Breast epithelium (tissue), 4 donors: ENCODE data around the gene MIGA2. TPM values are rescaled to one million over a fixed set of nuclear protein-coding genes. Genes with fewer than 3 reads are reported as not detected.

Source experiments
- DNase-seq, 2 donors: peaks; one replicate each; pipeline ENCODE4 v3.0.0-alpha.2; 2019; ENCODE audit warnings: low spot score in 2 of 2
- H3K27ac ChIP-seq, 2 donors: fragments of 200-600 bp; sonication (generic) in 1 of 2; one replicate each; pipeline ENCODE4 v1.5.1; 2016 to 2019; ENCODE audit warnings: mild to moderate bottlenecking in 1 of 2
- H3K27me3 ChIP-seq, 2 donors: fragments of 200-600 bp; sonication (generic) in 1 of 2; one replicate each; pipeline versions ENCODE4 v1.5.1 to v1.6.0; 2017 to 2019; ENCODE audit warnings: control low read depth in 1 of 2, mild to moderate bottlenecking in 1 of 2
- H3K36me3 ChIP-seq: fragments of 200-600 bp; one replicate; pipeline ENCODE4 v1.5.1; 2019
- H3K4me1 ChIP-seq, 2 donors: fragments of 200-600 bp; sonication (generic); one replicate each; pipeline ENCODE4 v1.5.1; 2016 to 2019; ENCODE audit warnings: control low read depth in 1 of 2
- H3K4me3 ChIP-seq, 3 donors: fragments of 200-600 bp; sonication (generic); 1 replicate in 2 of 3; 2 replicates in 1 of 3; pipeline ENCODE4 v1.5.1; 2016 to 2019; ENCODE audit warnings: mild to moderate bottlenecking in 3 of 3, moderate library complexity in 2 of 3
- H3K9me3 ChIP-seq, 2 donors: fragments of 200-600 bp; sonication (generic) in 1 of 2; one replicate each; pipeline ENCODE4 v1.5.1; 2016 to 2019; ENCODE audit warnings: control low read depth in 1 of 2
- CTCF ChIP-seq, 3 donors: fragments of 450-650 bp; IDR thresholded peaks; one replicate each; pipeline ENCODE4 v1.5.1; 2016 to 2017; ENCODE audit warnings: antibody characterized with exemption in 3 of 3, mild to moderate bottlenecking in 3 of 3, moderate library complexity in 3 of 3
- POLR2A ChIP-seq: fragments of 450-650 bp; IDR thresholded peaks from one replicate; pipeline ENCODE4 v1.6.1; 2016; ENCODE audit warnings: antibody characterized with exemption, mild to moderate bottlenecking, moderate library complexity
- POLR2AphosphoS5 ChIP-seq, 3 donors: sonication (generic); formaldehyde crosslinking; IDR thresholded peaks; one replicate each; pipeline ENCODE4 v1.6.1; 2017; ENCODE audit warnings: antibody characterized with exemption in 3 of 3
- intact Hi-C: fragments of 100-400 bp; cut with DNase I; formaldehyde crosslinking; loops from one replicate; pipeline ENCODE4 v1.15.1; 2023; ENCODE audit warnings: low total_unique reads
- total RNA-seq, 3 donors: library from RNA; depleted of rRNA; stranded (reverse); fragments of >200 nt; gene quantifications; one replicate each; pipeline ENCODE4 v1.1.0, GENCODE V29; 2016

The MIGA2 gene
- total RNA-seq, 3 donors from 2014 or later, result 25.3 to 28.8 (median 27.9) TPM

- Histone ChIP-seq H3K27ac (no peak overlapping the region), H3K9me3 (no peaks in the 10 kb centered on the region), H3K4me3 (no peak overlapping the region), H3K4me1 (no peaks in the 10 kb centered on the region), H3K36me3 (peaks cover 6% of the 10 kb centered on the region), H3K27me3 (no peaks in the 10 kb centered on the region)
- intact Hi-C loops, result no loop called here
- no peak for TF ChIP-seq POLR2AphosphoS5 (IDR thresholded peaks at IDR 0.05)
- TF ChIP-seq CTCF (IDR thresholded peaks at IDR 0.05), result no peak
- TF ChIP-seq POLR2A, result no peak
- DNase-seq, result no peak
Measured at GRCh38 chr9:129005336-129005997, 31.0 kb upstream of the MIGA2 start.

GRCh38 chr9:129006328-129007034 lies 29.9 kb upstream of the MIGA2 start:
- intact Hi-C loops, result no loop called here
- peaks cover 6% of the 10 kb centered on the region for H3K36me3 ChIP-seq

GRCh38 chr9:129007035-129007765 lies 29.2 kb upstream of the MIGA2 start:
- no peaks in the 10 kb centered on the region for H3K27me3 ChIP-seq
- H3K9me3 ChIP-seq, result no peaks in the 10 kb centered on the region
- intact Hi-C loops, result no loop called here
- no peaks in the 10 kb centered on the region for H3K4me1 ChIP-seq
- H3K27ac ChIP-seq, result peak overlapping the region in 1 of 2 donors; percentile 13
- peaks cover 6% of the 10 kb centered on the region for H3K36me3 ChIP-seq
- TF ChIP-seq POLR2A (no peak), POLR2AphosphoS5 (IDR thresholded peaks at IDR 0.05) (no peak), CTCF (IDR thresholded peaks at IDR 0.05) (no peak)
- no peak overlapping the region for H3K4me3 ChIP-seq
- no peak for DNase-seq

More at GRCh38 chr9:129006328-129007034, 29.9 kb upstream of the MIGA2 start:
- H3K4me3 ChIP-seq, result no peak overlapping the region
- peak; percentile 53 to 67 for DNase-seq
- H3K4me1 ChIP-seq, result no peaks in the 10 kb centered on the region
- H3K27ac ChIP-seq, result peak overlapping the region in 1 of 2 donors; percentile 13
- no peaks in the 10 kb centered on the region for H3K9me3 ChIP-seq
- no peaks in the 10 kb centered on the region for H3K27me3 ChIP-seq
- TF ChIP-seq POLR2AphosphoS5 (IDR thresholded peaks at IDR 0.05) (no peak), CTCF (IDR thresholded peaks at IDR 0.05) (peak; percentile 52 to 74 (median 67))

- Histone ChIP-seq H3K27me3 (no peaks in the 10 kb centered on the region), H3K4me1 (no peaks in the 10 kb centered on the region), H3K4me3 (no peak overlapping the region), H3K36me3 (peaks cover 6% of the 10 kb centered on the region), H3K9me3 (no peaks in the 10 kb centered on the region), H3K27ac (peak overlapping the region in 1 of 2 donors; percentile 13)
- no peak for DNase-seq
- no peak for TF ChIP-seq POLR2AphosphoS5 (IDR thresholded peaks at IDR 0.05)
- intact Hi-C loops, result no loop called here
Measured at GRCh38 chr9:129007766-129008468, 28.5 kb upstream of the MIGA2 start.

GRCh38 chr9:129008469-129008965 lies 27.9 kb upstream of the MIGA2 start:
- peaks cover 6% of the 10 kb centered on the region for H3K36me3 ChIP-seq
- no peaks in the 10 kb centered on the region for H3K9me3 ChIP-seq
- intact Hi-C loops, result no loop called here
- no peaks in the 10 kb centered on the region for H3K27me3 ChIP-seq
- no peak overlapping the region for H3K4me3 ChIP-seq
- TF ChIP-seq POLR2AphosphoS5 (IDR thresholded peaks at IDR 0.05), result no peak
- TF ChIP-seq POLR2A, result no peak
- TF ChIP-seq CTCF (IDR thresholded peaks at IDR 0.05), result no peak
- H3K27ac ChIP-seq, result peak overlapping the region in 1 of 2 donors; percentile 7
- no peaks in the 10 kb centered on the region for H3K4me1 ChIP-seq
- no peak for DNase-seq
